ENCODE measurements around the gene ATOH8. TPM values are rescaled to one million over a fixed set of nuclear protein-coding genes. Genes with fewer than 3 reads are reported as not detected.

The ATOH8 gene
- total RNA-seq, 1 experiment from 2014 or later = 0.20 TPM

- H3K9ac ChIP-seq (ENCODE audit: extremely low read depth, insufficient read length, low read length) = no peak overlapping the region
- no peak overlapping the region for H2BK5ac ChIP-seq (ENCODE audit: insufficient read length, low read length)
- H3K79me1 ChIP-seq (ENCODE audit: insufficient read depth, low read depth, low read length, poor library complexity, severe bottlenecking) = no peaks in the 10 kb centered on the region
- H3K79me2 ChIP-seq (ENCODE audit: insufficient read depth, low read length) = no peaks in the 10 kb centered on the region
- H3K18ac ChIP-seq (ENCODE audit: insufficient read length, low read depth, low read length) = no peak overlapping the region
- no peaks in the 10 kb centered on the region for H3K9me3 Mint-ChIP-seq
- no peak overlapping the region for H2BK15ac ChIP-seq (ENCODE audit: low read depth, low read length)
- no peak overlapping the region for H3K4me3 Mint-ChIP-seq
- H3K23me2 ChIP-seq (ENCODE audit: insufficient read length, low read depth, low read length, poor library complexity, severe bottlenecking) = no peaks in the 10 kb centered on the region
- 0 out of 4 replicates have a peak, but pooled peaks cover 0 to 2% of the 10 kb centered on the region in 2 experiments for H3K4me1 Mint-ChIP-seq
- H4K91ac ChIP-seq (ENCODE audit: insufficient read length, low read depth, low read length) = no peak overlapping the region
- H3K27ac Mint-ChIP-seq = no peak overlapping the region
- no peak overlapping the region for H3K56ac ChIP-seq (ENCODE audit: insufficient read length, low read depth, low read length)
- H3K27me3 Mint-ChIP-seq (ENCODE audit: low read depth) = peaks cover 4% of the 10 kb centered on the region; the same call in 1 of the 2 replicates
- no peaks in the 10 kb centered on the region for H3K27me3 ChIP-seq (ENCODE audit: insufficient read depth, low read length)
- H3K4me2 ChIP-seq (ENCODE audit: insufficient read depth, insufficient read length, low read length) = no peak overlapping the region
- H3K23ac ChIP-seq (ENCODE audit: insufficient read length, low read depth, low read length) = no peak overlapping the region
- no peak overlapping the region for H3K27ac ChIP-seq (ENCODE audit: insufficient read length, low read depth, low read length)
- H3T11ph ChIP-seq (ENCODE audit: low read length) = no peak overlapping the region
- H3K4ac ChIP-seq (ENCODE audit: low read depth, low read length) = no peak overlapping the region
- no peak for DNase-seq
- H3K4me1 ChIP-seq (ENCODE audit: insufficient read depth, low read length) = no peaks in the 10 kb centered on the region; the same call in 1 of the 2 replicates
- no peak overlapping the region for H2AFZ ChIP-seq (ENCODE audit: low read length)
- H3K9me3 ChIP-seq (ENCODE audit: control insufficient read depth, low read depth, low read length) = no peaks in the 10 kb centered on the region
- H4K8ac ChIP-seq (replicated peaks; ENCODE audit: insufficient read length, low read depth, low read length) = no peak overlapping the region
- H2BK12ac ChIP-seq (ENCODE audit: insufficient read length, low read depth, low read length) = no peak overlapping the region
- H3K14ac ChIP-seq (ENCODE audit: insufficient read depth, low read length) = no peak overlapping the region
- H4K5ac ChIP-seq (ENCODE audit: insufficient read length, low read depth, low read length) = no peak overlapping the region
- TF ChIP-seq CTCF (conservative IDR thresholded peaks at IDR 0.05) = no peak
- no peak overlapping the region for H2BK20ac ChIP-seq (ENCODE audit: low read depth, low read length, poor library complexity, severe bottlenecking)
- H4K20me1 ChIP-seq (ENCODE audit: control insufficient read depth, insufficient read depth, insufficient read length) = no peaks in the 10 kb centered on the region
- H2BK120ac ChIP-seq (ENCODE audit: low read depth, low read length, poor library complexity, severe bottlenecking) = no peak overlapping the region
- H3K36me3 Mint-ChIP-seq (ENCODE audit: insufficient read depth in 1 of 3, low read depth in 3 of 3) = no peaks in the 10 kb centered on the region
- no CpG with 5 or more reads among the region's 3 CpGs for WGBS (ENCODE audit: extremely low coverage, insufficient read length, low lambda C conversion rate)
- no peak overlapping the region for H2AK5ac ChIP-seq (ENCODE audit: insufficient read length, low read length)
These were observed 54.0 kb downstream of the ATOH8 start for GRCh38 chr2:85807756-85808155.
